ENCODE measurements around the gene PCDHAC1.

DNA sequence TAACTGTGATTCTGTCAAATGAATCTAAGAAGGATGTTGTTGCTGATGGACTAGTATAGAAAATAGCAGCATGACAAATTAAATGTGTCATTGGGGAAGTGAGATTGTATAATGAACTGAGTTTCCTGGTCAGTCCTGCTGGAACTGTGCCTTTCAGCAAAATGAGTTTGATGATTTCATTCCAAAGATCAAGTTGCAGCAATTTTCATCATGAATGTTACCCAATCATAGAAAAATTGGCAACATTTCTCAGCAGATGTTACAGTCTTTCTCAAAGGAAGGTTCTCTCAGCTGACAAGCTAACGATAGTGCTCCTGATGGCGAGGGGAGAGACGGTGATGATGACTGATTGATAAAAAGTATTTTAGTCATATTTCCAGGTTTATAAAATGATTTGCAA, 50.9 kb downstream of the PCDHAC1 start:
- TF ChIP-seq, protein P1, sequence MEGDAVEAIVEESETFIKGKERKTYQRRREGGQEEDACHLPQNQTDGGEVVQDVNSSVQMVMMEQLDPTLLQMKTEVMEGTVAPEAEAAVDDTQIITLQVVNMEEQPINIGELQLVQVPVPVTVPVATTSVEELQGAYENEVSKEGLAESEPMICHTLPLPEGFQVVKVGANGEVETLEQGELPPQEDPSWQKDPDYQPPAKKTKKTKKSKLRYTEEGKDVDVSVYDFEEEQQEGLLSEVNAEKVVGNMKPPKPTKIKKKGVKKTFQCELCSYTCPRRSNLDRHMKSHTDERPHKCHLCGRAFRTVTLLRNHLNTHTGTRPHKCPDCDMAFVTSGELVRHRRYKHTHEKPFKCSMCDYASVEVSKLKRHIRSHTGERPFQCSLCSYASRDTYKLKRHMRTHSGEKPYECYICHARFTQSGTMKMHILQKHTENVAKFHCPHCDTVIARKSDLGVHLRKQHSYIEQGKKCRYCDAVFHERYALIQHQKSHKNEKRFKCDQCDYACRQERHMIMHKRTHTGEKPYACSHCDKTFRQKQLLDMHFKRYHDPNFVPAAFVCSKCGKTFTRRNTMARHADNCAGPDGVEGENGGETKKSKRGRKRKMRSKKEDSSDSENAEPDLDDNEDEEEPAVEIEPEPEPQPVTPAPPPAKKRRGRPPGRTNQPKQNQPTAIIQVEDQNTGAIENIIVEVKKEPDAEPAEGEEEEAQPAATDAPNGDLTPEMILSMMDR (conservative IDR thresholded peaks at IDR 0.05; ENCODE audit: low read length), result no peak
- no peak for TF ChIP-seq EZH2phosphoT487 (IDR thresholded peaks at IDR 0.05; ENCODE audit: borderline replicate concordance, low read depth, low read length)

Data from OCI-LY7 (cell line).